ENCODE measurements around the gene ANKS4B.

Gene ANKS4B

DNA sequence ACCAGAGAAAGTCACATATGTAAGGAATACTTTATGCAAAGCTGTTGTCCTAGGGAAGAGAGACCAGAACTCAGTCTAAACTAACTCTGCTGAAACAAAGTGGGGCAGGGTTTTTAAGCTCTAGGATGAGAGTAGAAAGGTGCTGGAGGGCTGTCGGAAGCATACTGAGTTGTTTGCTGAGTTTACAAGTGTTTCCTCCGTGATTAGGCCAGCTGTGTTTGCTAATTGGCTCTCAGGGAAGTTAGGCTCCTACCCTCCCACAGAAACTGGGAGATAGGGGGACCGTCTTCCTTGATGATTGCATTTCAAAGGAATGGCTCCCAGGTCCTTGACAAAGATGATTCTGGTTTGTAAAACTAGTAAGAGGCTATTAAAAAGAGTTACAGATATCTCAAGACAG lies 69.0 kb downstream of the ANKS4B start:
- no peak for DNase-seq

- no peak for DNase-seq
Measured at GRCh38 chr16:21302898-21303528, 69.5 kb downstream of the ANKS4B start.
